WTC11 (cell line): Measurements from ENCODE around the gene CHL1. TPM values are rescaled to one million over a fixed set of nuclear protein-coding genes. Genes with fewer than 3 reads are reported as not detected.

Experiments
- ATAC-seq: fragments of 200-7000 bp; cut with Tn5 transposase; 2 replicates; pipeline ENCODE4 v1.10.0; 2021; ENCODE audit warnings: mild to moderate bottlenecking, moderate library complexity
- CTCF ChIA-PET: fragments of 300-600 bp; sonication (Branson Sonifier 250); formaldehyde crosslinking; loops from one replicate; lab custom pipeline; 2021; ENCODE audit warnings: antibody characterized with exemption; lab: Charles Lee
- POLR2A ChIA-PET: fragments of 350-600 bp; sonication (Branson Sonifier 250); formaldehyde crosslinking; loops from one replicate; lab custom pipeline; 2021; ENCODE audit warnings: antibody characterized with exemption; lab: Charles Lee
- DNase-seq: peaks from one replicate; pipeline ENCODE4 v3.0.0; 2021; ENCODE audit warnings: low spot score
- H3K27ac Mint-ChIP-seq: 2 replicates; pipeline ENCODE4 v1.8.0; 2021; ENCODE audit warnings: mixed read lengths
- H3K27me3 Mint-ChIP-seq: 2 replicates; pipeline ENCODE4 v1.8.0; 2021; ENCODE audit warnings: low read depth, mild to moderate bottlenecking, moderate library complexity, mixed read lengths
- H3K36me3 Mint-ChIP-seq: 2 replicates; pipeline ENCODE4 v1.8.0; 2021; ENCODE audit warnings: mixed read lengths
- H3K4me1 Mint-ChIP-seq: 2 replicates; pipeline ENCODE4 v1.8.0; 2022; ENCODE audit warnings: mixed read lengths
- H3K4me3 Mint-ChIP-seq: 2 replicates; pipeline ENCODE4 v1.8.0; 2021; ENCODE audit warnings: mild to moderate bottlenecking, moderate library complexity, mixed read lengths
- H3K9me3 Mint-ChIP-seq: 2 replicates; pipeline ENCODE4 v1.8.0; 2021; ENCODE audit warnings: mixed read lengths
- ATF2 ChIP-seq: sonication (generic); formaldehyde crosslinking; IDR thresholded peaks from 2 replicates; pipeline ENCODE4 v1.8.1; 2022; ENCODE audit warnings: low read depth, missing genetic modification reagents, borderline replicate concordance
- ESRRA ChIP-seq: sonication (generic); formaldehyde crosslinking; IDR thresholded peaks from 2 replicates; pipeline ENCODE4 v1.8.1; 2022; ENCODE audit warnings: mild to moderate bottlenecking, missing genetic modification reagents, borderline replicate concordance
- FOXK1 ChIP-seq: sonication (generic); formaldehyde crosslinking; IDR thresholded peaks from 2 replicates; pipeline ENCODE4 v1.8.0; 2022; ENCODE audit warnings: mild to moderate bottlenecking, moderate library complexity, missing genetic modification reagents
- IRF2 ChIP-seq: sonication (generic); formaldehyde crosslinking; IDR thresholded peaks from 2 replicates; pipeline ENCODE4 v1.8.0; 2022; ENCODE audit warnings: low read depth, missing genetic modification reagents, borderline replicate concordance
- PRDM15 ChIP-seq: sonication (generic); formaldehyde crosslinking; IDR thresholded peaks from 2 replicates; pipeline ENCODE4 v1.8.0; 2022; ENCODE audit warnings: missing genetic modification reagents
- PREB ChIP-seq: sonication (generic); formaldehyde crosslinking; IDR thresholded peaks from 2 replicates; pipeline ENCODE4 v1.8.1; 2022; ENCODE audit warnings: mild to moderate bottlenecking, missing genetic modification reagents, moderate library complexity, borderline replicate concordance
- SP1 ChIP-seq: sonication (generic); formaldehyde crosslinking; conservative IDR thresholded peaks from 2 replicates; pipeline ENCODE4 v1.8.1; 2022; ENCODE audit warnings: missing genetic modification reagents
- TCF7 ChIP-seq: sonication (generic); formaldehyde crosslinking; IDR thresholded peaks from 2 replicates; pipeline ENCODE4 v1.8.0; 2022; ENCODE audit warnings: mild to moderate bottlenecking, low read depth, missing genetic modification reagents, moderate library complexity
- TEAD1 ChIP-seq: sonication (generic); formaldehyde crosslinking; IDR thresholded peaks from 2 replicates; pipeline ENCODE4 v1.8.0; 2022; ENCODE audit warnings: mild to moderate bottlenecking, missing genetic modification reagents
- ZBTB21 ChIP-seq: sonication (generic); formaldehyde crosslinking; IDR thresholded peaks from 2 replicates; pipeline ENCODE4 v1.8.1; 2023; ENCODE audit warnings: mild to moderate bottlenecking, missing genetic modification reagents, borderline replicate concordance
- ZBTB43 ChIP-seq: sonication (generic); formaldehyde crosslinking; IDR thresholded peaks from 2 replicates; pipeline ENCODE4 v1.8.1; 2023; ENCODE audit warnings: mild to moderate bottlenecking, missing genetic modification reagents
- ZNF232 ChIP-seq: sonication (generic); formaldehyde crosslinking; IDR thresholded peaks from 2 replicates; pipeline ENCODE4 v1.8.0; 2022; ENCODE audit warnings: mild to moderate bottlenecking, missing genetic modification reagents
- ZNF423 ChIP-seq: fragments of 250-450 bp; sonication (Bioruptor Pico); IDR thresholded peaks from 2 replicates; pipeline ENCODE4 v2.1.2; 2022; ENCODE audit warnings: mild to moderate bottlenecking, moderate library complexity
- ZNF671 ChIP-seq: fragments of 250-450 bp; sonication (Bioruptor Pico); IDR thresholded peaks from 2 replicates; pipeline ENCODE4 v1.8.0; 2021; ENCODE audit warnings: mild to moderate bottlenecking
- total RNA-seq: library from RNA; stranded (reverse); gene quantifications from 3 replicates; pipeline ENCODE4 v1.2.3, GENCODE V29; 2021
- TF ChIP-seq, protein P1 (sequence below): sonication (generic); formaldehyde crosslinking; IDR thresholded peaks from 2 replicates; pipeline ENCODE4 v1.8.0; 2022; ENCODE audit warnings: mild to moderate bottlenecking, missing genetic modification reagents
- TF ChIP-seq, protein P2 (sequence below): fragments of 250-450 bp; sonication (Bioruptor Pico); IDR thresholded peaks from 2 replicates; pipeline ENCODE4 v1.9.0; 2021; ENCODE audit warnings: mild to moderate bottlenecking, borderline replicate concordance
- TF ChIP-seq, protein P3 (sequence below): sonication (generic); formaldehyde crosslinking; IDR thresholded peaks from 2 replicates; pipeline ENCODE4 v1.8.0; 2022; ENCODE audit warnings: mild to moderate bottlenecking, missing genetic modification reagents

The CHL1 gene
- total RNA-seq, 1 experiment from 2014 or later: not detected

- ATAC-seq: no peak
- POLR2A ChIA-PET: no interaction called here
Observed at GRCh38 chr3:249587-250262, 53.2 kb downstream of the CHL1 start.

GRCh38 chr3:256501-256900, 59.9 kb downstream of the CHL1 start:
- CTCF ChIA-PET: no interaction called here
- DNase-seq: no peak
- POLR2A ChIA-PET: no interaction called here
- Mint-ChIP-seq H3K36me3 (peaks cover 58% of the 10 kb centered on the region), H3K9me3 (peaks cover 71% of the 10 kb centered on the region), H3K4me3 (no peak overlapping the region), H3K4me1 (no peaks in the 10 kb centered on the region), H3K27me3 (peaks cover 5% of the 10 kb centered on the region; the same call in 1 of the 2 replicates), H3K27ac (no peak overlapping the region)
- ATAC-seq: no peak
- no peak for TF ChIP-seq SP1 (CRISPR knock-in tag)
- no peak for TF ChIP-seq ATF2
- TF ChIP-seq ZBTB43 (CRISPR knock-in tag): no peak
- TF ChIP-seq, protein P1, sequence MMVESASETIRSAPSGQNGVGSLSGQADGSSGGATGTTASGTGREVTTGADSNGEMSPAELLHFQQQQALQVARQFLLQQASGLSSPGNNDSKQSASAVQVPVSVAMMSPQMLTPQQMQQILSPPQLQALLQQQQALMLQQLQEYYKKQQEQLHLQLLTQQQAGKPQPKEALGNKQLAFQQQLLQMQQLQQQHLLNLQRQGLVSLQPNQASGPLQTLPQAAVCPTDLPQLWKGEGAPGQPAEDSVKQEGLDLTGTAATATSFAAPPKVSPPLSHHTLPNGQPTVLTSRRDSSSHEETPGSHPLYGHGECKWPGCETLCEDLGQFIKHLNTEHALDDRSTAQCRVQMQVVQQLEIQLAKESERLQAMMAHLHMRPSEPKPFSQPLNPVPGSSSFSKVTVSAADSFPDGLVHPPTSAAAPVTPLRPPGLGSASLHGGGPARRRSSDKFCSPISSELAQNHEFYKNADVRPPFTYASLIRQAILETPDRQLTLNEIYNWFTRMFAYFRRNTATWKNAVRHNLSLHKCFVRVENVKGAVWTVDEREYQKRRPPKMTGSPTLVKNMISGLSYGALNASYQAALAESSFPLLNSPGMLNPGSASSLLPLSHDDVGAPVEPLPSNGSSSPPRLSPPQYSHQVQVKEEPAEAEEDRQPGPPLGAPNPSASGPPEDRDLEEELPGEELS (CRISPR knock-in tag): no peak
- TF ChIP-seq, protein P2, sequence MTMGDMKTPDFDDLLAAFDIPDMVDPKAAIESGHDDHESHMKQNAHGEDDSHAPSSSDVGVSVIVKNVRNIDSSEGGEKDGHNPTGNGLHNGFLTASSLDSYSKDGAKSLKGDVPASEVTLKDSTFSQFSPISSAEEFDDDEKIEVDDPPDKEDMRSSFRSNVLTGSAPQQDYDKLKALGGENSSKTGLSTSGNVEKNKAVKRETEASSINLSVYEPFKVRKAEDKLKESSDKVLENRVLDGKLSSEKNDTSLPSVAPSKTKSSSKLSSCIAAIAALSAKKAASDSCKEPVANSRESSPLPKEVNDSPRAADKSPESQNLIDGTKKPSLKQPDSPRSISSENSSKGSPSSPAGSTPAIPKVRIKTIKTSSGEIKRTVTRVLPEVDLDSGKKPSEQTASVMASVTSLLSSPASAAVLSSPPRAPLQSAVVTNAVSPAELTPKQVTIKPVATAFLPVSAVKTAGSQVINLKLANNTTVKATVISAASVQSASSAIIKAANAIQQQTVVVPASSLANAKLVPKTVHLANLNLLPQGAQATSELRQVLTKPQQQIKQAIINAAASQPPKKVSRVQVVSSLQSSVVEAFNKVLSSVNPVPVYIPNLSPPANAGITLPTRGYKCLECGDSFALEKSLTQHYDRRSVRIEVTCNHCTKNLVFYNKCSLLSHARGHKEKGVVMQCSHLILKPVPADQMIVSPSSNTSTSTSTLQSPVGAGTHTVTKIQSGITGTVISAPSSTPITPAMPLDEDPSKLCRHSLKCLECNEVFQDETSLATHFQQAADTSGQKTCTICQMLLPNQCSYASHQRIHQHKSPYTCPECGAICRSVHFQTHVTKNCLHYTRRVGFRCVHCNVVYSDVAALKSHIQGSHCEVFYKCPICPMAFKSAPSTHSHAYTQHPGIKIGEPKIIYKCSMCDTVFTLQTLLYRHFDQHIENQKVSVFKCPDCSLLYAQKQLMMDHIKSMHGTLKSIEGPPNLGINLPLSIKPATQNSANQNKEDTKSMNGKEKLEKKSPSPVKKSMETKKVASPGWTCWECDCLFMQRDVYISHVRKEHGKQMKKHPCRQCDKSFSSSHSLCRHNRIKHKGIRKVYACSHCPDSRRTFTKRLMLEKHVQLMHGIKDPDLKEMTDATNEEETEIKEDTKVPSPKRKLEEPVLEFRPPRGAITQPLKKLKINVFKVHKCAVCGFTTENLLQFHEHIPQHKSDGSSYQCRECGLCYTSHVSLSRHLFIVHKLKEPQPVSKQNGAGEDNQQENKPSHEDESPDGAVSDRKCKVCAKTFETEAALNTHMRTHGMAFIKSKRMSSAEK (CRISPR knock-in tag): no peak
- TF ChIP-seq ESRRA (CRISPR knock-in tag): no peak
- TF ChIP-seq IRF2 (CRISPR knock-in tag): no peak
- TF ChIP-seq ZNF423 (CRISPR knock-in tag): no peak
- TF ChIP-seq ZNF232 (CRISPR knock-in tag): no peak
- no peak for TF ChIP-seq ZBTB21 (CRISPR knock-in tag)

More at GRCh38 chr3:249587-250262, 53.2 kb downstream of the CHL1 start:
- CTCF ChIA-PET: no interaction called here
- TF ChIP-seq TCF7 (CRISPR knock-in tag): no peak
- no peak for TF ChIP-seq PREB
- no peak for TF ChIP-seq PRDM15 (CRISPR knock-in tag)
- TF ChIP-seq TEAD1 (CRISPR knock-in tag): no peak
- TF ChIP-seq, protein P3, sequence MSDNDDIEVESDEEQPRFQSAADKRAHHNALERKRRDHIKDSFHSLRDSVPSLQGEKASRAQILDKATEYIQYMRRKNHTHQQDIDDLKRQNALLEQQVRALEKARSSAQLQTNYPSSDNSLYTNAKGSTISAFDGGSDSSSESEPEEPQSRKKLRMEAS (CRISPR knock-in tag): no peak
- no peak for TF ChIP-seq FOXK1 (CRISPR knock-in tag)
- TF ChIP-seq ZNF671 (CRISPR knock-in tag): no peak
- H3K27me3 Mint-ChIP-seq: no peaks in the 10 kb centered on the region
- H3K9me3 Mint-ChIP-seq: peaks cover 77% of the 10 kb centered on the region
- no peak overlapping the region for H3K4me3 Mint-ChIP-seq
- H3K36me3 Mint-ChIP-seq: peaks cover 71% of the 10 kb centered on the region
- H3K27ac Mint-ChIP-seq: no peak overlapping the region
- no peaks in the 10 kb centered on the region for H3K4me1 Mint-ChIP-seq
- DNase-seq: no peak
